Astrocyte (in vitro differentiated cells and primary cell): ENCODE results near the gene COLEC11.

Experiments
- CTCF ChIP-seq: IDR thresholded peaks from 2 replicates; pipeline ENCODE4 v1.5.1; 2011; ENCODE audit warnings: low read depth, mild to moderate bottlenecking, inconsistent platforms, low read length, moderate library complexity; ENCODE audit not compliant: insufficient read depth
- EZH2 ChIP-seq: IDR thresholded peaks from 2 replicates; pipeline ENCODE4 v1.6.1; 2012; ENCODE audit warnings: mild to moderate bottlenecking, low read length, inconsistent platforms; ENCODE audit not compliant: insufficient read depth

DNA sequence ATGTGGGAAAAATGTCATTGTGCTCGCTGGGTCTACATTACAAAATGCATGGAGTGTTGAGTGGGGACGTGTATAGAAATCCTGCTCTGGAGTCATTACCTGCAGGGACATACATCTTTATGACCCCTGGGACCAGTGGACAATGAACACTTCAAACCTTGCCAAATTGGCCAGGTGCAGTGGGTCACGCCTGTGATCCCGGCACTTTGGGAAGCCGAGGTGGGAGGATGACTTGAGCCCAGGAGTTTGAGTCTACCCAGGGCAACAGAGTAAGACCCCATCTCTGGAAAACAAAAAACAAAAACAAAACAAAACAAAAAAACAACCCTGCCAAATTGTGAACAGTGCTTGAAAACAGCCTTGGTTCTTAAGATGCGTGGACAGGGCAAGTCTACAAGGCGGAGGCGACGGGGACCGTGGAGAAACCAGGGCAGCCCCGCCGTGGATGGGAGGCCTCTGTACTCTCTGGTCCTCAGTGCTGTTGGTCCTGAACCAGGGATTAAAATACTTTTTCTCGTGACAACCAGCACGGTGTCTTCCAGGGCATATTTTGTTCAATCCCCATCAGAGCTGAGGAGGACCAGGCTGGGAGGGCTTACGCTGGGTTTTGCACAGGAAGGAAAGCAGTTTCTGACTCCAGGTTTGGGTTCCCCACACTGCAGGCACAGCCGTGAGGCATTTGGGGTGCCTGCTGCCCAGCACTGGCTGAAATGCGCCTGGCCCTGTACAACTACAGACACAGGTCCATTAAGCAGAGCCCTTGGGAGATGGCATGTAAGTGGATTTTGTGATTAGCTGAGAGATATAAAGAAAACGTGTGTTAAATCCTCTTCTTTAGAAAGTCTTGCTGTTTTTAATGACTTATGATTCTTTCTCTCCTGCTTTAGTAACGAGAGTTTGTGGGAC, 13.7 kb downstream of the COLEC11 start:
- no peak for TF ChIP-seq EZH2
- no peak for TF ChIP-seq CTCF
